Mesodermal cell (in vitro differentiated cells): ENCODE data around the gene KDF1.
A peak's percentile ranks its signal among the peaks of the same experiment; 100 is the strongest.

ENCODE experiments used
- H3K27ac ChIP-seq: 2 replicates; pipeline ENCODE4 v1.7.0; 2013; ENCODE audit warnings: mild to moderate bottlenecking, low read depth, low read length, moderate library complexity; ENCODE audit not compliant: severe bottlenecking
- H3K36me3 ChIP-seq: 2 replicates; pipeline ENCODE4 v1.7.1; 2013; ENCODE audit warnings: mild to moderate bottlenecking, low read length, moderate library complexity; ENCODE audit not compliant: control insufficient read depth, insufficient read depth
- H3K4me1 ChIP-seq: one replicate; pipeline ENCODE4 v1.7.1; 2013; ENCODE audit warnings: mild to moderate bottlenecking, low read length; ENCODE audit not compliant: insufficient read depth, control insufficient read depth, poor library complexity, severe bottlenecking
- H3K4me3 ChIP-seq: 2 replicates; pipeline ENCODE4 v1.7.0; 2013; ENCODE audit warnings: low read length, control low read depth, mild to moderate bottlenecking; ENCODE audit not compliant: insufficient read depth, poor library complexity, severe bottlenecking; ENCODE audit errors: extremely low read depth
- H3K9me3 ChIP-seq: 2 replicates; pipeline ENCODE4 v1.7.1; 2013; ENCODE audit warnings: mild to moderate bottlenecking, low read length, moderate library complexity; ENCODE audit not compliant: control insufficient read depth
- WGBS, 2 experiments: methylation state at CpG; one replicate each; pipeline ENCODE4 v1.1.5; 2013; ENCODE audit warnings: missing lambda C conversion rate in 2 of 2; ENCODE audit not compliant: insufficient coverage in 2 of 2; 5-methylcytosine and 5-hydroxymethylcytosine counted together

The KDF1 gene

GRCh38 chr1:26913754-26914619 lies 46.3 kb downstream of the KDF1 start, which contains the start of gene NR0B2:
TSS of gene NR0B2 (minus strand) at chr1:26913975. CDS start at chr1:26913940, 35 bp downstream.
- Histone ChIP-seq H3K4me3 (no peak within 1 kb of the TSS), H3K27ac (no peak within 1 kb of the TSS), H3K4me1 (no peaks in the 10 kb centered on the region), H3K9me3 (no peaks in the 10 kb centered on the region), H3K36me3 (no peaks in the 10 kb centered on the region)
- WGBS, 2 experiments, result 89 to 91% methylated on average over 14 of the region's 16 CpGs

- Histone ChIP-seq H3K4me1 (no peaks in the 10 kb centered on the region), H3K36me3 (no peaks in the 10 kb centered on the region), H3K9me3 (no peaks in the 10 kb centered on the region), H3K4me3 (no peak overlapping the region), H3K27ac (no peak overlapping the region)
- WGBS, 2 experiments, result 93 to 94% methylated on average over 4 to 5 of the region's 5 CpGs
Measured at GRCh38 chr1:26913389-26913753, 46.9 kb downstream of the KDF1 start.

GRCh38 chr1:26912147-26912490 lies 48.1 kb downstream of the KDF1 start:
- no CpG with 5 or more reads among the region's 2 CpGs for WGBS, 2 experiments
- Histone ChIP-seq H3K4me1 (peaks cover 3% of the 10 kb centered on the region), H3K27ac (no peak overlapping the region), H3K4me3 (no peak overlapping the region), H3K36me3 (no peaks in the 10 kb centered on the region), H3K9me3 (no peaks in the 10 kb centered on the region)

GRCh38 chr1:26911399-26912146 lies 48.7 kb downstream of the KDF1 start:
- H3K27ac ChIP-seq, result no peak overlapping the region
- H3K4me1 ChIP-seq, result peaks cover 5% of the 10 kb centered on the region
- H3K36me3 ChIP-seq, result no peaks in the 10 kb centered on the region
- WGBS, 2 experiments, result 83 to 86% methylated on average over 7 to 8 of the region's 8 CpGs
- H3K9me3 ChIP-seq, result no peaks in the 10 kb centered on the region
- no peak overlapping the region for H3K4me3 ChIP-seq

- no peak overlapping the region for H3K27ac ChIP-seq
- WGBS, 2 experiments, result 85 to 95% methylated on average over 2 of the region's 4 CpGs
- no peak overlapping the region for H3K4me3 ChIP-seq
- peaks cover 5% of the 10 kb centered on the region for H3K4me1 ChIP-seq
- H3K36me3 ChIP-seq, result no peaks in the 10 kb centered on the region
- no peaks in the 10 kb centered on the region for H3K9me3 ChIP-seq
Measured at GRCh38 chr1:26910343-26911160, 49.7 kb downstream of the KDF1 start.

GRCh38 chr1:26909951-26910342 lies 50.3 kb downstream of the KDF1 start:
- WGBS, 2 experiments, result 92 to 95% methylated on average over 3 of the region's 3 CpGs
- no peaks in the 10 kb centered on the region for H3K36me3 ChIP-seq
- peaks cover 5% of the 10 kb centered on the region for H3K4me1 ChIP-seq
- H3K9me3 ChIP-seq, result no peaks in the 10 kb centered on the region
- no peak overlapping the region for H3K4me3 ChIP-seq
- H3K27ac ChIP-seq, result no peak overlapping the region

- 79% methylated on average over 5 to 6 of the region's 6 CpGs for WGBS, 2 experiments
- H3K4me1 ChIP-seq, result peaks cover 5% of the 10 kb centered on the region
- no peaks in the 10 kb centered on the region for H3K36me3 ChIP-seq
- H3K27ac ChIP-seq, result no peak overlapping the region
- no peaks in the 10 kb centered on the region for H3K9me3 ChIP-seq
- H3K4me3 ChIP-seq, result no peak overlapping the region
Measured at GRCh38 chr1:26907071-26907917, 53.0 kb downstream of the KDF1 start.

- peak overlapping the region; percentile 93 for H3K27ac ChIP-seq
- H3K9me3 ChIP-seq, result no peaks in the 10 kb centered on the region
- peak overlapping the region; percentile 88 for H3K4me3 ChIP-seq
- H3K36me3 ChIP-seq, result peaks cover 19% of the 10 kb centered on the region
- WGBS, 2 experiments, result 84 to 93% methylated on average over 3 to 5 of the region's 18 CpGs
- H3K4me1 ChIP-seq, result peaks cover 8% of the 10 kb centered on the region
Measured at GRCh38 chr1:26900815-26901511, 59.3 kb downstream of the KDF1 start.

GRCh38 chr1:26900001-26900814 lies 60.1 kb downstream of the KDF1 start, which contains the start of gene GPATCH3:
TSS of gene GPATCH3 (minus strand) at chr1:26900467. CDS start at chr1:26900442, 25 bp downstream.
- Histone ChIP-seq H3K9me3 (no peaks in the 10 kb centered on the region), H3K4me1 (peaks cover 8% of the 10 kb centered on the region), H3K36me3 (peaks cover 24% of the 10 kb centered on the region), H3K4me3 (peak within 1 kb of the TSS; percentile 88), H3K27ac (peak within 1 kb of the TSS; percentile 93)
- 0 to 1% methylated on average over 38 to 44 of the region's 50 CpGs for WGBS, 2 experiments
